ENCODE measurements around the gene C4BPA. TPM values are rescaled to one million over a fixed set of nuclear protein-coding genes. Genes with fewer than 3 reads are reported as not detected.

C4BPA gene
- total and polyA plus RNA-seq, 4 donors = 49.5 to 1,527 (median 1,194) TPM

- TF ChIP-seq, protein P1, sequence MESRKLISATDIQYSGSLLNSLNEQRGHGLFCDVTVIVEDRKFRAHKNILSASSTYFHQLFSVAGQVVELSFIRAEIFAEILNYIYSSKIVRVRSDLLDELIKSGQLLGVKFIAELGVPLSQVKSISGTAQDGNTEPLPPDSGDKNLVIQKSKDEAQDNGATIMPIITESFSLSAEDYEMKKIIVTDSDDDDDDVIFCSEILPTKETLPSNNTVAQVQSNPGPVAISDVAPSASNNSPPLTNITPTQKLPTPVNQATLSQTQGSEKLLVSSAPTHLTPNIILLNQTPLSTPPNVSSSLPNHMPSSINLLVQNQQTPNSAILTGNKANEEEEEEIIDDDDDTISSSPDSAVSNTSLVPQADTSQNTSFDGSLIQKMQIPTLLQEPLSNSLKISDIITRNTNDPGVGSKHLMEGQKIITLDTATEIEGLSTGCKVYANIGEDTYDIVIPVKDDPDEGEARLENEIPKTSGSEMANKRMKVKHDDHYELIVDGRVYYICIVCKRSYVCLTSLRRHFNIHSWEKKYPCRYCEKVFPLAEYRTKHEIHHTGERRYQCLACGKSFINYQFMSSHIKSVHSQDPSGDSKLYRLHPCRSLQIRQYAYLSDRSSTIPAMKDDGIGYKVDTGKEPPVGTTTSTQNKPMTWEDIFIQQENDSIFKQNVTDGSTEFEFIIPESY (IDR thresholded peaks at IDR 0.05) = no peak
- TF ChIP-seq FOXA2 (IDR thresholded peaks at IDR 0.05) (no peak), TAF1 (conservative IDR thresholded peaks at IDR 0.05) (no peak)
Observed at GRCh38 chr1:207064561-207064960, 39.5 kb upstream of the C4BPA start (continued).

DNA sequence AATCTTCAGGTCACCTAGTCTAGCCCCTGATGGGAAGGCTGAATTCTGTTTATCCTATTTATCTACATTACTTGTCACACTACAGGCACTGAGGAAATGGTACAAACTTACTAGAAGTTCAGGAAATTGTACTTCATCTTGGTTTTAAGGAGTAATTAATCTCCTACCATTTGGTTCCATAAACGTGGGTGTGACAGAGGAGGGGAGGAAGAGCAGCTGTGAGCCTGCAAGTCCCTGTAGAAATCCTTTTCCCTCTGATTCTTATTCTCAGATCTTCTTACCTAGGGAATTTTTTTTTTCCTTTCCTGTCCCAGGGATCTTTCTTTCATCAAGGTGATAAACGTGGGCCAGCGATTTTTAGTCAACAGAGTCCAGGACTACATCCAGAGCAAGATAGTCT lies 36.8 kb upstream of the C4BPA start:
- Histone ChIP-seq H3K27me3 (ENCODE audit: control insufficient read depth in 4 of 4, insufficient read depth in 4 of 4, low read length in 3 of 4) (no peaks in the 10 kb centered on the region), H3K27ac (ENCODE audit: low read depth in 1 of 2, low read length in 2 of 2) (no peak overlapping the region)
- TF ChIP-seq CTCF (IDR thresholded peaks at IDR 0.05; ENCODE audit: low read depth, low read length, missing input control) = no peak
- no peak for TF ChIP-seq SP1 (IDR thresholded peaks at IDR 0.05)
- no peak for TF ChIP-seq HNF4G (IDR thresholded peaks at IDR 0.05)
- TF ChIP-seq JUND (IDR thresholded peaks at IDR 0.05) = no peak
- TF ChIP-seq FOXA2 (IDR thresholded peaks at IDR 0.05) = no peak
- no peak for TF ChIP-seq GABPA (IDR thresholded peaks at IDR 0.05 in 1 of 2, conservative IDR thresholded peaks at IDR 0.05 in 1 of 2)
- TF ChIP-seq, protein P2, sequence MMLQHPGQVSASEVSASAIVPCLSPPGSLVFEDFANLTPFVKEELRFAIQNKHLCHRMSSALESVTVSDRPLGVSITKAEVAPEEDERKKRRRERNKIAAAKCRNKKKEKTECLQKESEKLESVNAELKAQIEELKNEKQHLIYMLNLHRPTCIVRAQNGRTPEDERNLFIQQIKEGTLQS (IDR thresholded peaks at IDR 0.05) = no peak
- no peak for TF ChIP-seq MAX (IDR thresholded peaks at IDR 0.05)
- no peak for TF ChIP-seq NR2F2 (IDR thresholded peaks at IDR 0.05)
- no peak for TF ChIP-seq HNF4A (conservative IDR thresholded peaks at IDR 0.05)
- no peak for TF ChIP-seq FOXA1 (IDR thresholded peaks at IDR 0.05)
- no peak for TF ChIP-seq EGR1 (IDR thresholded peaks at IDR 0.05; ENCODE audit: low read depth in 2 of 2)
- TF ChIP-seq RAD21 (IDR thresholded peaks at IDR 0.05) = no peak

DNA sequence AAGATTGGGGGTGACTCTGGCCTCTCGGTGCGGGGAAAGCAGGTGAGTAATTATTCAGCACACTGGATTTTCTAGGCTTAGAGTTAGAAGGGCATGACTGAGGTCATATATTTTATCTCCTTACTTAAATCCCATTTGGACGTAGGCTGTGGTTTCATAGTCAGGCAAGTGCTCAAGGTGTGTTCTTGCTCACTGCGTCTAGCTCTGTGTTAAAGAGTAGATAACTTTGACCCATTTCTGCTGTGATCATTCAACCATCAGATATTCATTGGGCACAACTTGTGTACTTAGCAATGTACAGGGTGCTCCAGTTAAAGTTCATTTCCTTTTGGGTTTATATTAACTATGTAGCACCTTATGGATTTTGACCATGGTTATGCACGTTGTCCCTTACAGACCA lies 36.4 kb upstream of the C4BPA start:
- H3K36me3 ChIP-seq (ENCODE audit: control insufficient read depth in 4 of 4, insufficient read depth in 3 of 4, low read depth in 1 of 4, low read length in 3 of 4) = peaks cover 0 to 50% (median 27%) of the 10 kb centered on the region in 4 donors
- no peaks in the 10 kb centered on the region for H3K27me3 ChIP-seq (ENCODE audit: control insufficient read depth in 4 of 4, insufficient read depth in 4 of 4, low read length in 3 of 4)
- H3K4me3 ChIP-seq (ENCODE audit: low read depth in 1 of 3, low read length in 3 of 3) = no peak overlapping the region
- DNase-seq (ENCODE audit: low spot score) = peak; percentile 26
- TF ChIP-seq, protein P1 (IDR thresholded peaks at IDR 0.05) = no peak
- no peak for TF ChIP-seq CTCF (IDR thresholded peaks at IDR 0.05; ENCODE audit: low read depth, low read length, missing input control)
- no peak for TF ChIP-seq RXRA (IDR thresholded peaks at IDR 0.05)
- TF ChIP-seq GABPA (IDR thresholded peaks at IDR 0.05 in 1 of 2, conservative IDR thresholded peaks at IDR 0.05 in 1 of 2) = no peak
- no peak for TF ChIP-seq EGR1 (IDR thresholded peaks at IDR 0.05; ENCODE audit: low read depth in 2 of 2)
- TF ChIP-seq MAX (IDR thresholded peaks at IDR 0.05) = no peak
- no peak for TF ChIP-seq NR2F2 (IDR thresholded peaks at IDR 0.05)
- no peak for TF ChIP-seq HNF4G (IDR thresholded peaks at IDR 0.05)
- TF ChIP-seq YY1 (IDR thresholded peaks at IDR 0.05) = no peak
- TF ChIP-seq FOXA2 (IDR thresholded peaks at IDR 0.05) = no peak
- H3K9ac ChIP-seq (ENCODE audit: low read depth in 1 of 2, low read length in 2 of 2) = no peak overlapping the region
- no peaks in the 10 kb centered on the region for H3K4me1 ChIP-seq (ENCODE audit: control insufficient read depth in 4 of 4, insufficient read depth in 4 of 4, low read length in 3 of 4)
- 86% methylated on average over 5 of the region's 5 CpGs for WGBS
- no peaks in the 10 kb centered on the region for H3K9me3 ChIP-seq (ENCODE audit: control insufficient read depth in 4 of 4, low read length in 3 of 4)
- H3K27ac ChIP-seq (ENCODE audit: low read depth in 1 of 2, low read length in 2 of 2) = no peak overlapping the region

More for the DNA sequence above, 36.8 kb upstream of the C4BPA start:
- H3K36me3 ChIP-seq (ENCODE audit: control insufficient read depth in 4 of 4, insufficient read depth in 3 of 4, low read depth in 1 of 4, low read length in 3 of 4) = peaks cover 0 to 50% (median 31%) of the 10 kb centered on the region in 4 donors
- H3K9ac ChIP-seq (ENCODE audit: low read depth in 1 of 2, low read length in 2 of 2) = no peak overlapping the region
- no peaks in the 10 kb centered on the region for H3K9me3 ChIP-seq (ENCODE audit: control insufficient read depth in 4 of 4, low read length in 3 of 4)
- WGBS = 73% methylated on average over 3 of the region's 3 CpGs
- H3K4me3 ChIP-seq (ENCODE audit: low read depth in 1 of 3, low read length in 3 of 3) = no peak overlapping the region
- H3K4me1 ChIP-seq (ENCODE audit: control insufficient read depth in 4 of 4, insufficient read depth in 4 of 4, low read length in 3 of 4) = no peaks in the 10 kb centered on the region
- no peak for DNase-seq (ENCODE audit: low spot score)

All from liver (tissue), 9 donors.